ENCODE results near the gene SH3BP2.
A peak's percentile ranks its signal among the peaks of the same experiment; 100 is the strongest.

Gene SH3BP2

GRCh38 chr4:2790583-2791517 is 2.0 kb upstream of the SH3BP2 start:
- DNase-seq (ENCODE audit: low read depth), result no peak

GRCh38 chr4:2791518-2792395 is 1.1 kb upstream of the SH3BP2 start:
- DNase-seq (ENCODE audit: low read depth), result no peak

DNA sequence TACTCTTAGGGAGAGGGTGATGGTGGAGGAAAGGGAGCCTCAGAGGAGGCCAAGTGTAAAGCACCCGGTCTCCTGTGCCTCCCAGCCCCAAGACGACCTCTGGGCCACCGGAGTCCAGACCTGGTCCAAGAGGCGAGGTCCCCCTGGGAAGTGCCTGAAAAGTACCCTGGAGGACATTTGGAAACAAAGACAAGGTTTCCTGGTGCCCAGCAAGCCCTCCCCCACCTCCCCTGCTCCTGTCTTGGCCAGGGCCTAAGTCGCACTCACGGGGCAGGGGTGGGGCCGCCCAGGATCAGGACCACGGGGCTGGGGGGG is 532 bp upstream of the SH3BP2 start:
- no peak for DNase-seq (ENCODE audit: low read depth)

DNA sequence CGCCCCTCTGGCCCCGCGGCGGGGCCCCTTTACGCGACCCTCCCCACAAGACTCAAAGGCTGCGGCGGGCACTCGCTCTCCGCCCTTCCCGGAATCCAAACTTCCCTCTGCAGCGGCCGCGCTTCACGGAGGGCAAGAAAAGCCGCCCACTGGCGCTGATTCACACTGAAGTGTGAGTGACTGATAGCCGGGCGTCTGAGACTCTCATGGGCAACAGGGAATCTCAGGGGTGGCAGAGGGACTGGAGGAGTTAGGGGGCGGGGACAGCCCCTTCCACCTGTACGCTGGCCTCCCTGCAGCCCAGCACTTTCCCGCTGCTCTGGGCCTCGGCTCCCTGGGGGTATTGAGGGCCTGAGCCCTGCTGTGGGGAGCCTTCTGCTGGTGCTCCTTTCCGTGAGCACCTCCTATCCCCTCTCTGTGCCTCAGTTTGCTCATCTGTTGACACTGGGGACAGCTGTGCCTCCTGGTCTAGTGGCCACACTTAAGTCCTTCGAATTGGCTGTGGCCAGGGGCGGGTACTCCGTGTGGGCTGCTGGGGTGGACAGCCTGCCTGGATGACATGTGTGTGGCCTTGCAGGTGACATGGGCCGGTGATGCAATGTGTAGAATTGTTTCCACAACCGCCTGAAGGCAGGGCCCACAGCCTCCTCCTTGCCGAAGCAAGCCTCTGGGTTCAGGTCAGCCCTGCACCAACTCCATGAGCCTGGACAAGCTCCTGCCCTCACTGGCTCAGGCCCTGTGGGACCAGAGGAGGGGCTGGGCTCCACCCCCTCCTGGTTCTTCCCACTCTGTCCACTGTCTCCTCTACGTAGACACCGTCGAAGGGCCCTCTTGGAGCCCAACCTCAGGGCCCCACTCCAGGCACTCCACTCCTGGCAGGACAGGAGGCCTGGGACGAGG is 951 bp downstream of the SH3BP2 start:
- DNase-seq (ENCODE audit: low read depth), result peak; percentile 52

- DNase-seq (ENCODE audit: low read depth), result no peak
Measured at GRCh38 chr4:2794486-2795299, 1.8 kb downstream of the SH3BP2 start.

GRCh38 chr4:2795300-2795892 is 2.5 kb downstream of the SH3BP2 start:
- no peak for DNase-seq (ENCODE audit: low read depth)

GRCh38 chr4:2795893-2796848 is 3.3 kb downstream of the SH3BP2 start:
- DNase-seq (ENCODE audit: low read depth), result no peak

GRCh38 chr4:2796849-2797544 is 4.1 kb downstream of the SH3BP2 start:
- DNase-seq (ENCODE audit: low read depth), result no peak

DNA sequence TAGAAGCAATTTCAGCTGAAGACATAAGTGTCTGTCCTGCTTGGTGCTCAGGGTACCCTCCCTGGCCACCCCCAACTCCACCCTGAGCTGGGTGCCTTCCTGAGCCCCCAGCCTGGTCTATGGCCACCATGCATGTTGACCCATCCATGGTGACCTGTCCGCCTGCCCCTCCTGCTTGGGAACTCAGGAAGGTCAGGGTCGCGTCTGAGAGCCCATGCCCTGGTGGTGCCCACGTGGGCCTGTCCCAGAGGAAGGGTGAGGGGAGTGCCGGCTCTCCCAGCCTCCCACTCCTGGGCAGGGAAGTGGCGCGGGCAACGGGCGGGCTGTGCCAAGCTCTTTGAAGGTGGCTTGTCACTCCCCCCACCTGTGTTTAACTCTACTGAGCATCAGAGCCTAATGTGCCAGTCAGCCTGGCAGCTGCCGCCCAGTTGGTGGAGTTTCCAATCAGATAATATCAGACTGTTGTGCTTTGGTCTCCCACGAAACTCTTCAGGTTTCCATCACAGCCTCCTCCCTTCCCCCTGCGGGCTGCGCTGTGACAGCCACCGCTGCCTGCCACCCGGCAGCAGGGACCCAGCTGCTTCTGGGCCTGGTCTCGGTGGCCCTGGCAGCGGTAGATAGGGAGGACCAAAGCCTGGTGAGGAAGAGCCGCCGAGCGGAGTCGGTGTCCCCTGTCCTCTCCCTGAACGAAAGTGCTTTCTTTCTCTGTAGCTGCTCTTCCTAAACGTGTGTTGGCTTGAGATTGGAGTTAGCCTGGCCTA is 4.8 kb downstream of the SH3BP2 start:
- DNase-seq (ENCODE audit: low read depth), result no peak

- DNase-seq (ENCODE audit: low read depth), result no peak
Measured at GRCh38 chr4:2798399-2799223, 5.7 kb downstream of the SH3BP2 start.

DNA sequence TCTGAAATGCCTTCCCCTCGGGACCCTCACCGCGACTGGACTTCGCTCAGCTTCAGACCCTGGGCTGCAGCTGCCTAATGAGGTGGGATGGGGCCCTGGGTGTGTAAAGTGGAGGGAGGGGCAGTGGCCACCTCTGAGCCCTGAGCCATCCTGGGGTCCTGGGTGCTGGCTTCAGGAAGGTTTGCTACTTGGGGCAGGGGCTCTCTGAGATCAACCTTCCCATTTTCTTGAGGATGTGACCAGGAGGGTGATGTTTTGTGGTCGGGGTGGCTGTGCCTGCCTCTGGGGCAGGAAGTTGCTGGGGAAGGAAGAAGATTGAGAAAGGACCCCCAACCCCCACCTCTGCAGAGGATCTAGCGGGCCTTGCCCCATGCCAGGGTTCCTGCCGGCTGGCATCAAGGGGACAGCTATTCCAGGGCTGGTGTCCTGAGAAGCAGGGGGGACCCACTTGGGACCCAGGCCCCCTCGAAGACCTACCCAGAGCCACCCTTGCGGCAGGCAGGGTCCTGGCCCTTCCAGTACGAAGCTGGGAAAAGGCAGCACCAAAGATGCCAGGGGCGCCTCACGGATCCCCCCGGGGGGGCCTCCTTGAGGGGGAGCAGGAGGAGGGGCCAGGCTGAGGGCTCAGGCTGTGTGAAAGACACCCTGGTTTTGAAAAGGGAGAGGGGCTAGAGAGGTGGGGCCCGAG is 6.5 kb downstream of the SH3BP2 start:
- DNase-seq (ENCODE audit: low read depth), result no peak

- DNase-seq (ENCODE audit: low read depth), result no peak
Measured at GRCh38 chr4:2799971-2800690, 7.2 kb downstream of the SH3BP2 start.

DNA sequence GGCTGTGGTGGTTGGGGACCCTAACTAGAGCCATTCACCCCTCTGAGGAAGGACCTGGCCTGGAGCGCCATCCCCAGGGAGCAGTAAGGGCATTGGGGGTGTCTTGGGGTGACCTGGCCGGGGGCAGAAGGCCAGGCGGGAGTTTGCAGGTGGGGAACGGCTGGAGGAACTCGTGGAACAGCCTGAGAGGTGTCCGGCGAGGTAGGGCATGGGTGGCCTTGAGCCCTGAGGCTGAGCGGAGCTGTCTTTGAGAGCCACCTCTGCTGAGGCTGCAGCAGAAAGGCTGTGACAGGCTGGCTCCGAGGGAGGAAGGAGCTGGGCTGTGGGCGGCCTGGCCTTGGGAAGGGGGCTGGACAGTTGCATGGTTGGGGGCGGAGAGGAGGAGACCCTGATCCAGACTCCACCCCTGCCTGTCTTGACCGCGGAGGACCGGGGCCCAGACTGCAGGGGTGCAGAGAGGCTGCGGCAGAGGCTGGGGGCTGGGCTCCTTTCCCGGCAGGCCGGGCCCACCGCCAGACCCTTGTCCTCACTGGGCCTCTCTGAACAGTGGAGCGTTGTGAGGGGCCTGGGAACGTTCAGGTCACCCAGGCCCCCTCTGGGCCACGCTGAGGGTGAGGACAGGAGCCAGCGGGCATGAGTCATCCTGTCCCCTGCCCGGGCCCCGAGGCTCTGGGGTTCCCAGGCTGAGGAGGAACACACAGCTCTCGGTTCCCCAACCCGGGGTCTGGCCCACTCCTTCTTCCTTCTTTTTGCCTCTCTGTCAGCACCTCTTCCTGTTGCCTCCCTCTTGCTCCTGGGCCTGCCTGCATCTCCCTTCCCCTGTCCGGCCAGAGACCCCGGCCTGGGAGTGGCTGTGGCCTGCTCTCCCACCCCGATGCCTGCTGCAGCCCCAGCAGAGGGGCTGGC is 8.1 kb downstream of the SH3BP2 start:
- no peak for DNase-seq (ENCODE audit: low read depth)

- no peak for DNase-seq (ENCODE audit: low read depth)
Measured at GRCh38 chr4:2802618-2803531, 10.0 kb downstream of the SH3BP2 start.
